GM19452 (cell line): ENCODE measurements around the gene RNF213.

Experiments
- ATAC-seq: cut with Tn5 transposase; IDR thresholded peaks from one replicate; pipeline ENCODE4 v1.9.1; 2021; ENCODE audit not compliant: unreplicated experiment

RNF213 gene

DNA sequence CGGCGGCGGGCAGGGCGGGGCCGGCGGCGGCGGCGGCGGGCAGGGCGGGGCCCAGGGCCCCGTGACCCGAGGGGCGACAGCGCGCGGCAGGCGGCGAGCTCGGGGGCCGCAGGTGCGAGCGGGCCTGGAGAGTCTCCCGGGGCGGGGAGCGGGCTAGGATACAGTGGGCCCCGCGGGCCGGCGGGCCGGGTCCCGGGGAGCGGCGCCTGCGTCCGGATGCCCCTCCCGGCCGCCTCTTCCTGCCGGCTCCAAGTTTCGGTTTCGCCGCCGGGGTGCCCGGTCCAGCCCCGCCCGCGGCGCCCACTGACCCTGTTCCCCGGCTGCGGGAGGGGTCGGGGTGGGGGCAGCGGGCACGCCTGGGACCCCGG lies at the start of gene RNF213:
RNF213 (plus strand) TSS at position 62 of the 368 bp plus-strand sequence. CDS start 2,830 bp downstream, outside the sequence.
- ATAC-seq: no peak

DNA sequence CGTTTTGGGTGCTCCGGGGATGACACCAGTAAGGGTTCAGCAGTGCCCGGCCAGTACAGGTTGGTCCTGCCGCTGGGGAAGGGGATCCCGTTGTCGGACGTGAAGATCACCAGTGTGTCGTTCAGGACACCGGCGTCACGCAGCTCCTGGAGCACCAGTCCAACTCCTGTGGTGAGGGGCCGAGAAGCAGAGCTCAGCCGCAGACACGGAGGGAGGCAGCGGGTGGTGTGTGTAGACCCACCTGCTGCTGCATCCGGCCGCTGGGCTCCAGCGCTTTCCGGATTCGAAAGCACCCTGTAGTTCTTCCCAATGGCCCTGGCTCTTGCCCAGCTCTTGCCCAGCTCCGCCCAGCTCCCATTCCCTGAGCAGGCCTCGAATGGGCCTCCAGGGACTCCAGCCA lies 48.5 kb upstream of the RNF213 start:
- no peak for ATAC-seq

DNA sequence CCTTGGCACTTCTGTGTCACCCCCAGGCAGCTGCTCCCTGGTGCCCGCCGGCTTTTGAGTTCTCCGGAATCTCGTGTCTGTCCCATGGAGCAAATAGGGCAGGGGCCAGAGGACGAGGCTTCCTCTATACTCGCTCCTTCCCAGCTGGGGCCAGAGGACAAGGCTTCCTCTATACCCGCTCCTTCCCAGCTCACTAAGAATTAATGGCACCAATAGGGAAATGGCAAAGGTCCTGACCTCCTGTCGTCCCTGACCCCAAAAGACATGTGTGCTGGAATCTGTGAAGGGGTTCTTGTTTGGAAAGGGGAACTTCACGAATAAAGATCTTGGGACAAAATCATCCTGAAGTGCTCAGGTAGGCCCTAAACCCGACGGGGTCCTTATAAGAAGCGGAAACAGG lies 48.1 kb upstream of the RNF213 start:
- no peak for ATAC-seq

DNA sequence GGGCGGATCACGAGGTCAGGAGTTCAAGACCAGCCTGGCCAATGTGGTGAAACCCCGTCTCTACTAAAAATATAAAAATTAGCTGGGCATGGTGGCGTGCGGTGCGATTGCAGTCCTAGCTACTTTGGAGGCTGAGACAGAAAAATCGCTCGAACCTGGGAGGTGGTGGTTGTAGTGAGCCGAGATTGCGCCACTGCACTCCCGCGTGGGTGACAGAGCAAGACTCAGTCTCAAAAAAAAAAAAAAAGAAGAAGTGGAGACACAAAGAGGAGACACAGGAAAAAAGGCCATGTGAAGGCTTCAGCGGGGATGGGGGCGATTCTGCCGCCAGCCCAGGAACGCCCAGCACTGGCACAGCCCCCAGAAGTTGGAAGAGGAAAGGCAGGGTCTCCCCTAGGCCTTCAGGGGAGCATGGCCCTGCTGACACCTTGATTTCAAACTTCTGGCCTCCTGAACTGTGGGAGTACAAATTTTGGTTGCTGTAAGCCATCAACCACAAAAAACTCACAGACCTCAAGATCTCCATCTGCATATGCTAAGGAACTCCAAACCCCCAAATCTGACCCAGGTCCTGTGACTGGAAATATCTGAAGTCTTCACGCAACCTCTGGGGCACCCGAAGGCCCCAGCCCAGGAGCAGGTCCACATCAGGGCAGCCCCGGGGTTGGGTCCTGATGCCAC lies 47.5 kb upstream of the RNF213 start:
- ATAC-seq: no peak

DNA sequence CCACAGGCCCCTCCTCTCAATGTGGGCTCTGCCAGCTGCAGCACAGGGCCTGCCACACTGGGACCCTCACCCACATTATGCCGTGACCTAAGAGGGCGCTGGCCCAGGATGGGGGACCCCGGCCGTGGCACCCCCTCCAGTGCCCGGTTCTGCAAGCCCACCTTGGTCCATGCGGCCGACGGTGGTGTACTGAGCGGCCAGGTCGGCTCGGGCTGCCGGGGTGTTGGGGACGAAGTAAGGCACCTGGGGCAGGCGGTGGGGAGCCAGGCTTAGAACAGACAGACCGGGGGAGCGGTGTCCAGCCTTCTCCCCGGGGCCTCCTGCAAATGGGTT lies 47.0 kb upstream of the RNF213 start:
- no peak for ATAC-seq

DNA sequence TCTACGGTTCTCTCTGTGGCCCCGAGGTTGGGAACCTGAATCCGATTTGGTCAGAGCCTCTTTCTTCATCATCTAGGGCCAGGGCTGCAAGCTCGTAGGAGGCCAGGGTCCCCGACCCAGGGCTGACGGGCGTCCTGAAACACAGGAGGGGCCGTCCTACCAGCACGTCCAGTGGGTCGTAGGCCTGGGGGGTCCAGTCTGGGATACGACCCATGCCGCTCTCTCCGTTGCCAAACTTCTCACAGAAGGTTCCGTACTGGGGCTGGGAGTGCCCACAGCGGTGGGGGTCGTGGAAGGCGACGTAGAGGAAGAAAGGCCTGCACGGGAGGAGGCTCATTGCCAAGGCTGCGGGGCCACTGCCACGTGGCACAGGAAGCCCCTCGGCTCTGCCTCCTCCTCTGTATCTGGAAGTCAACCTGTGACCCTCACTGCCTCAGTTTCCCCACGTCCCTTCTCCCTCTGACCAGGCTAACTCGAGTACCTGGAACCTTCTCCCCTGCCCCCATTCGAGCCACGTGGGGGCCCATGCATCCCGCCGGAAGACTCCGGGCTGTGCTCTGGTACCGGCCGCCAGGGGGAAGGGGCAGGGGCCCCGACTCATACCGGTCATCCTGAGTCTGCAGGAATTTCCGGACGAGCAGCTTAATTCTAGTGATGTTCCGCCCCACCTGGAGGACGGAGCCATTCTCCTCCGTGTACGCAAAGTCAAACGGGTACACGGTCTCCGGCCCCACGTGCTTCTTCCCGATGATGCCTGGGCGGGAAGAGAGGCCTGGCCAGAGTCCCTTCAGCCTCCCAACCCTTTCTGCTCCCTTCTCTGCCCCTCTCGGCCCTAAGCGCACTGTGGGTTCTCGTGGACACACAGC lies 46.4 kb upstream of the RNF213 start:
- no peak for ATAC-seq

DNA sequence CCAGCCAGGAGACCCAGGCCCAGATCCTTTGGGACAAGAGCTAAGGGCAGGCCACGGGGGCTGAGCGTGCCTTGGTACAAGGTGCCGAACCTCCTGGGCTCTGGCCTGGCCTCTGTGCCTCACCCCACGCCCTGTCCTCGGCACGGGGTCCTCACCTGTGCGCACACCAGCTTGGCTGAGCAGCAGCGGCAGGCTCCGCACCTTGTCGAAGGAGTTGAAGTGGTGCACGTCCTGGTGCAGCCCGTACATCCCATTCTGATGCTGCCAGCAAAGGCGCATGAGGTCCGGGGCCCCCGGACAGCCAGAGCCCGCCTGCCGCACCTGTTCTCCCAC lies 45.8 kb upstream of the RNF213 start:
- ATAC-seq: no peak

DNA sequence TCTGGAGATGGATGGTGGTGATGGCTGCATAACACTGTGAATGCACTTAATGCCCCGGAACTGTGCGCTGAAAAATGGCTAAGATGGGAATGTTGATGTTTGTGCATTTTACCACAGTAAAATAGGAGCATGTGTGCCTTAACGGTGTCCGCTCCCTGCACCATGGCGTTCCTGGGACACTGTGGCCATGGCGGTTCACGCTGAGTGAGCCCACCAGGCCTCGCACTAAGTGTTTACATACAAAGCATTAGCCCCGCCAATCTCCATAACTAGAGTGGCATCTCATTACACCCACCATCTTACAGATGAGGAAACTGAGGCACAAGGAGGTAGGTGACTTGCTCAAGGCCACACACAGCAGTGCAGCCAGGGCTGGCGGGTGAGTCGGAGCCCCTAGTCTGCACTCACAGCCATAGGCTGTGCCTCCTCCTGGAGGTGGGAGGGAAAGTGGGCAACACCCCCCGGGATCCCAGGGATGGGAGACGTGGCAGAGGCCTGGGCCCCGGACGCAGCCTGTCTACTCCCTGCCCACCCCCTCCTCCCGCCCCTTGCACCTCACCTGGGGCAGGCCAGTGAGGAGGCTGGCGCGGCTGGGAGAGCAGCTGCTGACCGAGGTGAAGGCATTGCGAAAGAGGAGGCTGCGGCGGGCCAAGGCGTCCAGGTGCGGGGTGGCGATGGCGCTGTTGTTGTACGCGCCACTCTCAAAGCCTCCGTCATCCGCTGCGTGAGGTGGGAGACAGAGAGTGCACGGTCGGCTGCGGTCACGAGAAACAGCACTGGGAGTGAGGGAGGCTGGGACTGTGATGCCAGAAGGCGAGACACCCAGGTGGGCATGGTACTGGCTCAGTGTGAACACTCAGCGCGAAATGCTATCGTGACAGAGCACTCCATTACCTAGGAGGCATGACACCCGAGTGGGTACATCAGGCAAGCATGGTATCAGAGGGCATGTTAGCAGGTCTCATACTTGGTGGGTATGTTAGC lies 43.9 kb upstream of the RNF213 start:
- ATAC-seq: no peak

DNA sequence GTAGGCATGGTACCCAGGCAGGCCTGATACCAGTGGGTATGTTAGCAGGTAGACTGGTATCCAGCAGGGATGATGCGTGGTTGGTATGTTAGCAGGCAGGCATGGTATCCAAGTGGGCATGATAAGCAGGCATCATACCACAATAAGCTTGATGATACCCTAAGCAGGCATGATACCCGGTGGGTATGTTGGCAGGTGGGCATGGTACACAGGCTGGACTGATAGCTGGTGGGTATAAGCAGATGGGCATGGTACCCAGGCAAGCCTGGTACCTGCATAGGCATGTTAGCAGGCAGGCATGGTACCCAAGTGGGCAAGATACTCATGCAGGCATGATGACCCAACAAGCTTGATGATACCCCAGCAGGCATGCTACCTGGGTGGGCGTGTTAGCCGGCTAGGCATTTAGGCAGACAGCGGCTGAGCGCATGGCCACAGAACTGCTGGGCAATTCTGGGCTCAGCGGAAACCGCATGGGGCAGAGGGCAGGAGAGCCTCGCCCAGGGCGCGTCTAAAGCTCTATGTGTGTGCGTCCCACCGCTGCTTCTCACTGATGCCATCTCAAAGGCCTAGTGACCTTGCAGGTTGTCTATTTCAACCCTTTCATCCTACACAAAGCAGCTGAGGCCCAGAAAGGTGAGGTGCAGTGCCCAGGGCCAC lies 42.8 kb upstream of the RNF213 start:
- ATAC-seq: no peak

DNA sequence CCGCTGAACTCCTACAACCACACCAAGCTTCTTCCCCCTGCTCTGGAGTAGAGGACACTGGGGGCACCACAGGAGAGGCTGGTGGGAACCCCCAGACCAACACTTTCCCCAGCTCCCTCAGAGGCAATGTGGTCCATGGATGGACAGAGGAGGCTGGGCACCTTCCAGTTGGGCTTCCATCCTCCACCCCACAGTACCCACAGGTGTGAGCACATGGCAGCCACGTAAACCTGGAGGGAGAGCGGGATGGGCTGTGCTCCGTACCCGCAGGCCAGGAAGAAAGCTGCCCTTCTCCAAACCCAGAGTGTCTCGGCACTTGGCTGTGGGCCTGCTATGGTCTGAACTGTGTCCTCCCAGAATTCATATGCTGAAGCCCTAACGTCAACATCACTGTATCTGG lies 42.3 kb upstream of the RNF213 start:
- no peak for ATAC-seq

DNA sequence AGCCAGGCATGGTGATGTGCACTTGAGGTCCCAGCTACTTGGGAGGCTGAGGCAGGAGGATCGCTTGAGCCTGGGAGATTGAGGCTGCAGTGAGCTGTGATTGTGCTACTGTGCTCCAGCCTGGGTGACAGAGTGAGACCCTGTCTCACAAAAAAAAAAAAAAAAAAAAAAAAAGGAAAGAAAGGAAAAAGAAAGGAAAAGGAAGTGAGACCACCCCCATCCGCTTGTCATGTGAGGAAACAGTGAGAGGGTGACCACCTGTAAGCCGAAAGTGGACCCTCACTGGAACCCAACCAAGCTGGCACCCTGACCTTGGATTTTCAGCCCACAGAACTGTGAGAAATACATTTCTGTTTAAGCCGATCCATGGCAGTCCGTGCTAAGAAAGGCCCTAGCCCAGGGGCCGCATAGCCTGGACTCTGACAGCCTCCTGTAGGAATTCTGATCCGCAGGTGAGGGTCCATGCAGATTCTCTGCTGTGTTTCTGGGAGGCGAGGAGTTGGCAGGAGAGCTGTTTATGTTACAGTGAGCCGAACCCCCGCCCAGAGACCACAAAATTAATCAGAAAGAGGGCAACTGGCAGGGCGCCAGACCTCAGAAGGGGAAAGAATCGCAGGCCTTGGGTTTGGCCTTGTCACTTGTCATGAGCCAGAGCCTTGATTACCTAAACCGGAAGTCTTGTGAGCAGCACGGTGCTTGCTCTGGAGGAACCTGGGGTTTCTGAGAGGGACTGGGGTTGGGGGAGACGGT lies 41.5 kb upstream of the RNF213 start:
- ATAC-seq: no peak

DNA sequence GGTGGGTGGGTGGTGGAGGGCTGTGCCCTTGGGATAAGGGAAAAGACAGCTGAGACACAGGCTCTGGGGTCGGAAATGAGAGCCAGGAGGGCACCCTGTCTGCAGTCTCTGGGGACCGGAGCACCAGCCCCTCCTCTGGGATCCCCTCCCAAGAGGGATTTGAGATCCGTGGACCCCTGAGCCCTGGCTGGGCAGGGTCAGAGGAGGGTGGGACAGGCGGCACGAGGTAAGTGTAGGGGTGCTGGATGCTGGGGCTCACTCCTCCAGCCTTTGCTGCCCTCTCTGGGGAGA lies 40.9 kb upstream of the RNF213 start:
- no peak for ATAC-seq

DNA sequence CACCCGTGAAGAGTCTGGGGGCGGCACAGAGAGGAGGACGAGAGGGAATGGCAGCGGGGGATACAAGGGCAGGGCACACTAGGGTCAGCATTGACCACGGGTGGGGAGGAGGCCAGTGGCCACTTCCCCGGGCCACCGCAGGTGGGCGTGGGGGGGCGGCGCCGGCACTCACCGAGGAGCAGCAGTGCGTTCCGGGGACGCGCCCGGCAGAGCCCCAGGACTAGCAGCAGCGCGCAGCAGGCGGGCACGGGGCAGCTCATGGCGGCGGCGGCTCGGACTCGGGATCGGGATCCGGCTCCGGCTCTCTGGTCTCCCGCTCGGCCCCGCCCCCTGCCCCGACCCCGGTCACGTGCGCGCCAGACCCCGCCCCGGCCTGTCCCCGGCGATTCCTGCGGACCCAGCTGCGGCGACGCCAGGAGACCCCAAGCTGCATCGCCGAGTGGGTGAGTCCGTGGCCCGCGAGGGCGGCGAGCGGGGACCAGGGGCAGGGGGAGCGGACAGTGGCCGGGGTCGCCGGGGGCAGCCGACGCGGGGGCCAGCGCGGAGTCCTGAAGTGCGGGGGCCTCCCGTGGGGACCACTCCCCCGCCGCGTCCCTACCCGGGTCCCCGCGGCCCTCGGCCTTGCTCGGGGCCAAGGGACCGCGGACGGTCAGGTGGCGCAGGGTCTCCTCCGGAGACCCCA lies 40.5 kb upstream of the RNF213 start, which contains the start of the genes SGSH and SLC26A11:
SGSH (minus strand) TSS at position 280 of the 682 bp plus-strand sequence; CDS start at position 260, 20 bp downstream.
SLC26A11 (plus strand) TSS at position 374 of the 682 bp plus-strand sequence. CDS start 1,134 bp downstream, outside the sequence.
- no peak for ATAC-seq

DNA sequence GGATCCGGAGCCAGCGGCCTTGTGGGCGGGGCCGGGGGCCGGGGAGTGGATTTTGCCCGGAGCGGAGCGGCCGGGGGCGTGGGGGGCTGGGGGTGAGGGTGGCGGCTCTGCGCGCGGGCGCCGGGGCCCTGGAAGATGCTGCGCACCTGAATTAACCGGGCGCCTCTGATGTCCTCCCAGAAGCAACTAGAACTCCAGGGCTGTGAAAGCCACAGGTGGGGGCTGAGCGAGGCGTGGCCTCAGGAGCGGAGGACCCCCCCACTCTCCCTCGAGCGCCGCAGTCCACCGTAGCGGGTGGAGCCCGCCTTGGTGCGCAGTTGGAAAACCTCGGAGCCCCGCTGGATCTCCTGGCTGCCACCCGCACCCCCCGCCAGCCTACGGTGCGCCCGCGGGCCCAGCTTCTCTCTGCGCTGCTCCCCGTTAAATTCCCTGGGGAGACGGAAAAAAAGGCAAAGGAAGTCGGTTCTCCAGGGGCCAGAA lies 39.9 kb upstream of the RNF213 start:
- ATAC-seq: no peak

DNA sequence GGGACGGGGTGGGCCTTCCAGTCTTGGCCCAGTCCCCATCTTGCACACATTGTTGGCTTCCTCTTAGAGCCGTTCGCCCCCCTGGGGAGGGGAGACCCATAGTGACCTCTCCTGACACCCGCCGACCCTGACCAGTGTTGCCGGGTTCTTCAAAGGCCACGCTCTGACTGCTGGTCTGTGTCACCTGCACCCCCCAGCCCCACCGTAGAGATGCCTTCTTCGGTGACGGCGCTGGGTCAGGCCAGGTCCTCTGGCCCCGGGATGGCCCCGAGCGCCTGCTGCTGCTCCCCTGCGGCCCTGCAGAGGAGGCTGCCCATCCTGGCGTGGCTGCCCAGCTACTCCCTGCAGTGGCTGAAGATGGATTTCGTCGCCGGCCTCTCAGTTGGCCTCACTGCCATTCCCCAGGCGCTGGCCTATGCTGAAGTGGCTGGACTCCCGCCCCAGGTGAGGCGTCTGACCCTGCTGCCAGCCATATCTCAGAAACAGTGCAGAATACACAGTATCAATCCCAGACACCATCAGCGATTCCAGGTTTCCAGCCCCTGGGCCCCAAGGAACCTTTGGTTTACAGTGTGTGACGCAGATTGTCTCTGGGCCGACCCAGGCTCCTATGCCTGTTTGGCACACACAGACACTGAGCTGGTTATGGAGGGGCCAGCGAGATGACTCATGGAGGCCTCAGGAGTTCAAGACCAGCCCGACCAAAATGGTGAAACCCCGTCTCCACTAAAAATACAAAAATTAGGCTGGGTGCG lies 39.1 kb upstream of the RNF213 start:
- no peak for ATAC-seq

DNA sequence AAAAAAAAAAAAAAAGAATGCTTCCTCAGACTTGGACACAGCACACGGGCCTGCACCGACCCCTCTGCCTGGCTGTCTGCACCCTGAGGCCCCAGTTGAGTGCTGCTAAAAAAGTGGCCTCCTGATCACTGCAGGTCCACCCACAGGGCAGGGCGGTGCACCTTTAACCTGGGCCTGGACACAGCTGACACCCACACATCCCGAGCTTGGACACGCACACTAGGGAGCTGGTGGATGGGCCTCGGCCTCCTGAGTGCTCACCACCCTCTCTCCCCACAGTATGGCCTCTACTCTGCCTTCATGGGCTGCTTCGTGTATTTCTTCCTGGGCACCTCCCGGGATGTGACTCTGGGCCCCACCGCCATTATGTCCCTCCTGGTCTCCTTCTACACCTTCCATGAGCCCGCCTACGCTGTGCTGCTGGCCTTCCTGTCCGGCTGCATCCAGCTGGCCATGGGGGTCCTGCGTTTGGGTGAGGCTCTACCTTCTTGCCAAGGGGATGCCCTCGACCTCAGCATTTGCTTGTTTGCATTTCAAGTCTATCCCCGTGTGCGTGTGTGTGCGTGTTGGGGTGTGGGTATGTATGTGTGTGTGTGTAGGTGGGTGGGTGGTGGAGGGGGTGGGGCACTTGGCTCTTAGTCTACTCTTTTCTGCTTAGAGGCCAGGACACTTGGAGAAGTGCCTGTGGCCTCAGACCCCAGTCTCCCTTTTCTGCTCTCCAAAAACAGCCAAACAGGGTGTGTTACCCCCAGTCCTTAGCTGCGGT lies 38.1 kb upstream of the RNF213 start:
- ATAC-seq: no peak

DNA sequence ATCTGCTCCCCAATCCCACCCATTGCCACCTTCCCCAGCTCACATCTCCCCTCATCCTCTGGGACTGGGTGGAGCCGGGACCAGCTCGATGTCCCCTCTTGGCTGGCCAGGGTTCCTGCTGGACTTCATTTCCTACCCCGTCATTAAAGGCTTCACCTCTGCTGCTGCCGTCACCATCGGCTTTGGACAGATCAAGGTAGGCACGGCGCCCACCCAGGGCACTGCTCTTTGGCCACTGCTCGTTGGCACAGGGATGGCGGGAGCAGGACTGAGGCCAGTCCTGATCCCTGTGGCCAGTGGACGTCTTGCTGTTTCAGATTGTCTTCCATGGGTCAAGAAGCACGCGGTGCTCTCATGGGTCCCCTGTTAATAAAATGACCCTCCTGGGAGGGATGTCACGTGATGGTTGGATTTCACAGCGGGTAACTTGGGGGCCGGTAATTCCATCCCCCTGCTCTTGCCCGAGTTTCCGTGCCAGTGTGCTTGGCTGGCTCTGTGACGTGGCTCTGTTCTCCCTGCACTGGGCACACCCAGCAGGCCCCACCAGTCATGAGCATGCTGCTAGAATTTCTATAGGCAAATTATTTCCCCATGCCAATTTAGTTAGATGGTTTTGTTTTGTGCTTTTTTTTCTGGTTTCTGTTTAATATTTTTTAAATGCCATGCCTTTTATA lies 37.4 kb upstream of the RNF213 start:
- no peak for ATAC-seq
